ENCODE data around the gene PSMB3.

GRCh38 chr17:38719943-38720641 is 32.4 kb upstream of the PSMB3 start:
- no peak for TF ChIP-seq CTCF (conservative IDR thresholded peaks at IDR 0.05 in 1 of 2, IDR thresholded peaks at IDR 0.05 in 1 of 2; ENCODE audit: extremely low read depth in 1 of 2, insufficient read depth in 1 of 2, low read depth in 1 of 2, low read length in 2 of 2)
- no peak for TF ChIP-seq EZH2 (IDR thresholded peaks at IDR 0.05; ENCODE audit: borderline replicate concordance, low read length)
